Endometrium (tissue), 2 donors: ENCODE measurements around the gene C1QTNF2.

Experiments
- FAIRE-seq: peaks from 2 replicates; lab custom pipeline; 2012; peaks lifted over from hg19 to GRCh38; lab: Jason Lieb, UNC
- donor health status: control.
- donor health status: control.

The C1QTNF2 gene

DNA sequence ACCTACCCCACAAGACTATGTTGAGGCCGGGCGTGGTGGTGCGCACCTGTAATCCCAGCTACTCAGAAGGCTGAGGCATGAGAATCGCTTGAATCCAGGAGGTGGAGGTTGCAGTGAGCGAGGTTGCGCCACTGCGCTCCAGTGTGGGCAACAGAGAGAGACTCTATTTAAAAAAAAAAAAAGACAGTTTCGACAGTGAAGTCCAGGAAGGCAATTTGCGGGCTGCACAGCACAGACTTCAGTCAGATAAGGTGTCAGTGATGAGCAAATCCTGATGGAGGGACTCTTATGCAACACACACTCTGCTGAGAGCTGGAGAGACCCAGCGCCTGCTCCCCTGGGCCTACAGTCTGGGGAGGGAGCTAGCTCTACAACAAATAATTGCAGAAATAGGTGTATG, 72.2 kb downstream of the C1QTNF2 start:
- no peak for FAIRE-seq

- FAIRE-seq, result no peak
Measured at GRCh38 chr5:160297776-160298175, 72.7 kb downstream of the C1QTNF2 start.
